T-helper 1 cell treated with Interleukin-12 subunit alpha and Interleukin-12 subunit beta and Interleukin-4 antibody, amounts not matched to agents 30 ng/mL and 1 ng/mL, for 36 hours (primary cell): ENCODE data around the gene HIPK1. TPM values are rescaled to one million over a fixed set of nuclear protein-coding genes. Genes with fewer than 3 reads are reported as not detected.

ENCODE experiments used
- intact Hi-C: fragments of 100-400 bp; cut with micrococcal nuclease; formaldehyde crosslinking; loops from one replicate; pipeline ENCODE4 v1.15.1; 2024
- total RNA-seq: library from RNA; stranded (reverse); gene quantifications from 2 replicates; pipeline ENCODE4 v1.2.3, GENCODE V29; 2022

The HIPK1 gene
- total RNA-seq, 1 donor from 2014 or later, result 102 TPM

DNA sequence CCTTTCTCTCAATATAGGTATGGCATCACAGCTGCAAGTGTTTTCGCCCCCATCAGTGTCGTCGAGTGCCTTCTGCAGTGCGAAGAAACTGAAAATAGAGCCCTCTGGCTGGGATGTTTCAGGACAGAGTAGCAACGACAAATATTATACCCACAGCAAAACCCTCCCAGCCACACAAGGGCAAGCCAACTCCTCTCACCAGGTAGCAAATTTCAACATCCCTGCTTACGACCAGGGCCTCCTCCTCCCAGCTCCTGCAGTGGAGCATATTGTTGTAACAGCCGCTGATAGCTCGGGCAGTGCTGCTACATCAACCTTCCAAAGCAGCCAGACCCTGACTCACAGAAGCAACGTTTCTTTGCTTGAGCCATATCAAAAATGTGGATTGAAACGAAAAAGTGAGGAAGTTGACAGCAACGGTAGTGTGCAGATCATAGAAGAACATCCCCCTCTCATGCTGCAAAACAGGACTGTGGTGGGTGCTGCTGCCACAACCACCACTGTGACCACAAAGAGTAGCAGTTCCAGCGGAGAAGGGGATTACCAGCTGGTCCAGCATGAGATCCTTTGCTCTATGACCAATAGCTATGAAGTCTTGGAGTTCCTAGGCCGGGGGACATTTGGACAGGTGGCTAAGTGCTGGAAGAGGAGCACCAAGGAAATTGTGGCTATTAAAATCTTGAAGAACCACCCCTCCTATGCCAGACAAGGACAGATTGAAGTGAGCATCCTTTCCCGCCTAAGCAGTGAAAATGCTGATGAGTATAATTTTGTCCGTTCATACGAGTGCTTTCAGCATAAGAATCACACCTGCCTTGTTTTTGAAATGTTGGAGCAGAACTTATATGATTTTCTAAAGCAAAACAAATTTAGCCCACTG is 11.5 kb downstream of the HIPK1 start:
- intact Hi-C loops, result loop anchor here (1.0 kb wide), 1 partner anchor 9 kb away; no protein-coding TSS in a partner anchor

DNA sequence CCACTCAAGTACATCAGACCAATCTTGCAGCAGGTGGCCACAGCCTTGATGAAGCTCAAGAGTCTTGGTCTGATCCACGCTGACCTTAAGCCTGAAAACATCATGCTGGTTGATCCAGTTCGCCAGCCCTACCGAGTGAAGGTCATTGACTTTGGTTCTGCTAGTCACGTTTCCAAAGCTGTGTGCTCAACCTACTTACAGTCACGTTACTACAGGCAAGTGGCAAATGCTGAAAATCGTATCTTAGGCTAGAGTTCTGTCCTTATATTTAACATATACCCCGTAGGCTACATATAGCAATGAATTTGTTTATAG is 12.1 kb downstream of the HIPK1 start:
- intact Hi-C loops, result no loop called here

DNA sequence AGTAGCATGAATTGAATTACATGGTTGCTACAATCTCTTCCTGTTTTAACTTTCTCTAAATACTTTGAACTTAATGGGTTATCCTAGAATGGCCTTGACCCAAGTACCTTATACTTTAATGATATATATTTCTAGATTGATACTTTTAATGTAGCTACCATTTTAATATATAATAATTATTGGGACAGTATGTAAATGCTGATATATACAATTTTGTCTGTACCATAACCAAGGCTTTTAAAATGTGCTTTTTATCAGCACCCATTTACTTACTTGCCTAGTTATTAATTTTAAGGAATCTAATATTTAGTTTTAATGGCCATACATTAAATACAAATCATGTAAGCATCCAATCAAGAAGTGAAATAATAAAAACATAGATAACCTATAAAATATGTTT is 13.4 kb downstream of the HIPK1 start:
- intact Hi-C loops, result no loop called here

DNA sequence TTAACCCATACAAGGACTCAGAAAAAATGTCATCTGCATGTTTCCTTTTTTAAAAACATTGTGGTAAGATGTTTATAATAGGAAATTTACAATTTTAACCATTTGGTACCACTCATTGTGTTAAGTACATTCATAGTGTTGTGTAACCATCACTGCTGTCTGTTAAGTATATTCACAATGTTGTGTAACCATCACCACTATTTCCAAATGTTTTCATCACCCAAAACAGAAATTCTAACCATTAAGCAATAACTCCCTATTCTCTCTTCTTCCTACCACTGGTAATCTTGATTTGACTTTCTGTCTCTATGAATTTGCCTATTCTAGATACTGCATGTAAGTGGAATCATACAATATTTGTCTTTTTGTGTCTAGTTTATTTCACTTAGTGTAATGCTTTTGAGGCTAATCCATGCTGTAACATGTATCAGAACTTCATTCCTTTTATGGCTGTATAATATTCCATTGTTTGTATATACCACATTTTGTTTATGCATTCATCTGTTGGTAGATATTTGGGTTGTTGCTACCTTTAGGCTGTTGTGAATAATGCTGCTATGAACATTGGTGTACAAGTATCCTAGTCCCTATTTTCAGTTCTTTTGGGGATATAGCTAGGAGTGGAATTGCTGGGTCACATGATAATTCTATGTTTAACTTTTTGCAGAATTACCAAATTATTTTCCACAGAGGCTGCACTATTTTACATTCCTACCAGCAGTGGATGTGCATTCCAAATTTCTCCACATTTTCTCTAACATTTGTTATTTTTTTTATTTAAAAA is 14.1 kb downstream of the HIPK1 start:
- intact Hi-C loops, result no loop called here

DNA sequence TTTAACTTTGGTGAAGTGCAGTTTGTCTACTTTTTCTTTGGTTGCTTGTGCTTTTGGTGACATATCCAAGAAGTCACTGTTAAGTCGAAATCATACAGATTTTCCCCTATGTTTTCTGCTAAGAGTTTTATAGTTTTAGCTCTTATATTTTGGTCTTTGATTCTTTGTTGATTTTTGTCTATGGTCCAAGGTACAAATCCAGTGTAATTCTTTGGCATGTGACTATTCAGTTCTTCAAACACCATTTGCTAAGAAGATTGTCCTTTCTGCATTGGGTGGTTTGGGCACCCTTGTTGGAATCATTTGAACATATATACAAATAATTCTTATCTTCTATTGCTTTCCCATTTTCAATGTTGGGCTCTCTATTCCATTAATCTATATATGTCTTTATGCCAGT is 16.2 kb downstream of the HIPK1 start:
- intact Hi-C loops, result loop anchor here (5.0 kb wide), 2 partner anchors 43 to 133 kb away; partner anchors contain the start of genes AP4B1 and RSBN1

DNA sequence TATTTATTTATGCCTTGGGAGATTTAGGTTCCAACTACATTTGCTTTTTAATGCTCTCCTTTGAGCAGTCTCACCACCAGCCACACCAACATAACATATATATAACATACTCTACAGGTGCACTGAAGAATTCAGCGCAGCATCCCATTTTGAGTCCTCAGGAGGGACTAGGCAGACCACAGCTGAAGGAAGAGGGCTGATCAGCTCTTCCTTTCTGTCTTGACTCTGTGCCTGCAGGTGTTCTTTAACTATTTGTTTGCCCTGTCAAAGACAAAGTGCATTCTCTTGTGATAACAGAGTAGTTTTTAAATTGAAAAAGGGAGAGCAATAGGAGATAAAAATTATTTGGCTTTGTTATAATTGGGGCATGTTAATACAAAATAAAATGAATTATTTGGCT is 17.0 kb downstream of the HIPK1 start:
- intact Hi-C loops, result loop anchor here (2.0 to 5.0 kb wide), 3 partner anchors 15 to 134 kb away; partner anchors contain the start of genes AP4B1 and RSBN1

DNA sequence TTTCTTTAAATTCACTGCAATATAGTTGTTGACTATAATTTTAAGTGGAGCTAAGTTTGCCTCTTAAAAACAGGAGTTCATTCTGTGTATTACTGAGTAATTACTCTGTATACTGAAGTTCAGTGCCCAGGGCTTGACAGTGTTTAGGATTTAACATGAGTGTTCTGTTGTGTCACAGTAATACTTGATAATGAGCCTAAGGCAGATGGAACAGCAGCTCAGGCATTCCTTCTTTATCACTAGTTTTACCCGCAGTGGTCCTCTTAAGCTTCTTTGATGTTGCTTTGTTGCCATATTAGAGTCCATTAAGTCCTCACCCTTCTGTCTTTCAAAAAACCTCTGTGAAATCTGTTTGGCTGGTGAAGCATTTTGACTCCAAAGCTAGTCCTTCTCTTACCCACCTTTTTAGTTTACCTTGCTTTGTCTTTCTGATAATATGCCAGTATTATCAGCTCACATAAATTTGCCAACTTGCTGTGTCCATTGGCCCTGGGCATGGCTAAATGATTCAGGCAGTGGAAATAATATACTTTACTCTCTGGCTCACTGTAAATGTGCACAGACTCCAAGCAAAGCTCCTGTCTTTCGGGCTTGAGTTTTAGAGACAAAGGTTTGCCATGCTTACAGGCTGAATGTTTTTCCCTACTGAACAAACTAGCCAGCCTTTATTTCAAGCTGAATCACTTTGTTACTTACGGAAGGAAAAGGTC is 17.7 kb downstream of the HIPK1 start:
- intact Hi-C loops, result loop anchor here (1.0 to 5.0 kb wide), 4 partner anchors 8 to 135 kb away; partner anchors contain the start of genes AP4B1 and RSBN1

DNA sequence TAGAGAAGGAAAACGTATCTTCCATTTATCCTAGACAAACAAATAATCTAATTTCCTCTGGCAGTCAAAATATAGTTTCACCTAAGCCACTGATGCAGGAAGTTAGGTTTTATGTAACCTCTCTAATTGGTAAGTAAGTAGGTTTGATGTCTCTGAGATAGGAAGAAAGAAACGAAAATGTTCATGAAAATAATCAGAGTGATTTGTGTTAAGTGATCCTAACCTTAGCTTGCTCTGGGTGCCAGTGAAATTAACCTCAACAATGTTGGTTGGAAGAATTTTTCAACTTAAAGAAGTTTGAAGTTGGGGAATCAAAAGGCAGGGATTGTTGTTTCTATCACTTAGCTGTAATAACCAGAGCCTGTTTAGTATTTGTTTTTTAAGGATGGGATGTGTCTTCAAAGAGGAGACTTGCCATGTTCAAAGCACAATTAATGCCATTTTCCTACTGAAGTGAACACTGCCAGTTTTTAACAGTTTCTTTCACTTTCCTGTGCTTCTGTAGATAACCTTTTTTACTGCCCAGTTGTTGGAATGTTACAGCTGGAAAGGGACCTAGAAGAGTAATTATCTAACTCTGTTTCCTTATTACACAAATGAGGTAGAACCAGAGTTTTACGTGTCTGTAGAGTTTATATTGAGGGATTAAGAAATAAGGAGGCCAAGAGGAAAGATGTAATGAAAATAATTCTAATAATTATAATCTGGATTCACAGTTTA is 18.4 kb downstream of the HIPK1 start:
- intact Hi-C loops, result loop anchor here (1.0 to 5.0 kb wide), 4 partner anchors 8 to 135 kb away; partner anchors contain the start of genes AP4B1 and RSBN1

DNA sequence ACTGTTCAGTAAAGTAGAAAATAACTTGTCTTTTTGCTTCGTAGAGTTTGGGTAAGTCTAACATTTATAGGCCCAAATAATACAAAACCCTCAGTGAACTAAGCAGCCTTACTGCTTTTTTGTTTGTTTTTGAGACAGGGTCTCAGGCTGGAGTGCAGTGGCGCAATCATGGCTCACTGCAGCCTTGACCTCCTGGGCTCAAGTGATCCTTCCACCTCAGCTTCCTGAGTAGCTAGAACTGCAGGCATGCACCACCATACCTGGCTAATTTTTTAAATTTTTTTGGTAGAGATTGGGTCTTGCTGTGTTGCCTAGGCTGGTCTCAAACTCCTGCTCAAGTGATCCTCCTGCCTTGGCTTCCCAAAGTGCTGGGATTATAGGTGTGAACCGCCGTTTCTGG is 19.0 kb downstream of the HIPK1 start:
- intact Hi-C loops, result loop anchor here (5.0 kb wide), 2 partner anchors 46 to 136 kb away; partner anchors contain the start of genes AP4B1 and RSBN1

DNA sequence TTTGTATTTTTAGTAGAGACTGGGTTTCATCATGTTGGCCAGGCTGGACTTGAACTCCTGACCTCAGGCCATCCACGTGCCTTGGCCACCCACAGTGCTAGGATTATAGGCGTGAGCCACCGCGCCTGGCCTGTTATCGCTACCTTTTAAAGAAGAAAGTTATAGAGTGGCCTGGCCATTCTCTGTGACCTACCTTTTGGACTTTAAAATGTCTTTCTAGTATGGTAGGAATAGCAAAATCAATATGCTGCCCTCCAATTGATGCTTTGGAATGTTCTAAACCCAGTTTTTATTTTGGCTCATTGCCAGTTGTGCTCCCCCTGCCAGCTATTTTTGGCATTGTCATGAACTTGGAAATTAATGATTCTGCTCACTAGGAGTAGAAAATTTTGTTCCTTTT is 19.9 kb downstream of the HIPK1 start:
- intact Hi-C loops, result loop anchor here (5.0 kb wide), 2 partner anchors 47 to 137 kb away; partner anchors contain the start of genes AP4B1 and RSBN1

DNA sequence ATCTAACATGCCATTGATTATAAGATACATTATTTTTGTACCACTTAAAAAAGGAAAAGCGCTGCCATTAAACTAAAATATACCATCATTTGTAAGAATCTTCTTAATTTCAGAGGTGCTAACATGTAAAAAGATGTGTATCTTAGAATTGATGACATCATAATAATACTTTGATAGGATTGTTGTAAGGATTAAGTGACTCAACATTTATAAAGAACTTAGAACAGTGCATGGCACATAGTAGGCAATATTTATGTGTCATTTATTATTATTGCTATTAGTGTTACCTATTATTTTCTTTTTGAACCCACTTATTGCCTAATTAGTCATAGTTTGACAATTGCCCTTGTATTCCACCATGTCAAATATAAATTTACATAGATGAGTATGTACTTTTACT is 21.8 kb downstream of the HIPK1 start:
- intact Hi-C loops, result no loop called here

DNA sequence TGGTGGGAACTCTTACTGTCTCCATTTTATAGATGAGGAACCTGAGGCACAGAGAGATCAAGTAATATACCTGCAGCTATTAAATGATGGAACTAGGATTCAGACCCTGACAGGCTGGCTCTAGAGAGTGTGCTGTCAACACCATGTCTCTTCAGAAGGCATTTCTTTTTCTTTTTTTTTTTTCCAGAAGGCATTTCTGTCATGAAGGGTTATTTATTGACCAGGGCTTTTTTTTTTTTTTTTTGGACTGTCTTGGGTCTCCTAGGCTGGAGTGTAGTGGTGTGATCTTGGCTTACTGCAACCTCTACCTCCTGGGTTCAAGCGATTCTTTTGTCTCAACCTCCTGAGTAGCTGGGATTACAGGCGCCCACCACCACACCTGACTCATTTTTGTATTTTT is 22.6 kb downstream of the HIPK1 start:
- intact Hi-C loops, result no loop called here

DNA sequence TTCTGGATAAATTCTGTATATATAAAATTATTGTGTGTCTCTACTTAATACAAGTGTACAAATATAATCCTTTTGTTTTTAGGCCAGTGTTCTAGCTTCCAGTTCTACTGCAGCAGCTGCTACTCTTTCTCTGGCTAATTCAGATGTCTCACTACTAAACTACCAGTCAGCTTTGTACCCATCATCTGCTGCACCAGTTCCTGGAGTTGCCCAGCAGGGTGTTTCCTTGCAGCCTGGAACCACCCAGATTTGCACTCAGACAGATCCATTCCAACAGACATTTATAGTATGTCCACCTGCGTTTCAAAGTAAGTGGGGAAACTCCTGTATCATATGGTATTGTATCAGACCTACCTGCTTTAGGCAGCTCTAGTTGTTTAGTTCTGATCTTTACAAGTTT is 28.9 kb downstream of the HIPK1 start:
- intact Hi-C loops, result no loop called here

DNA sequence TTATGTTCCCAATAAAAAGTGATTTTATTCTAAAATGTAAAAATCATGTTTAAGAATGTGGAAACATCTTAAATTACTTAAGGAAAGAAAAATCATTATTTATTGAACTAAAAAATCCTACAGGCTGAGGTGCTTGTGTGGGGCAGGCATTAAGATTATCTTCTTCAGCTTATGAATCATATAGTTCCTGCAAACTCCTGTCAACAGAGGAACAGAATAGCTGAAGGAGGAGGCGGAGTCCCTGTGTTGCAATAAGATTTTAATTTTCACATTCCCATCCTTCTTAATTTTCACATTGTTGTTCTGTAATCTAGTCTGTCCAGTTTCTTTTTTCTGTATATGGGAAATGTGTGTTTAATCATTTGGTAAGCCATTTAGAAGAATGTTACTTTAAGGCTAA is 29.6 kb downstream of the HIPK1 start:
- intact Hi-C loops, result no loop called here

DNA sequence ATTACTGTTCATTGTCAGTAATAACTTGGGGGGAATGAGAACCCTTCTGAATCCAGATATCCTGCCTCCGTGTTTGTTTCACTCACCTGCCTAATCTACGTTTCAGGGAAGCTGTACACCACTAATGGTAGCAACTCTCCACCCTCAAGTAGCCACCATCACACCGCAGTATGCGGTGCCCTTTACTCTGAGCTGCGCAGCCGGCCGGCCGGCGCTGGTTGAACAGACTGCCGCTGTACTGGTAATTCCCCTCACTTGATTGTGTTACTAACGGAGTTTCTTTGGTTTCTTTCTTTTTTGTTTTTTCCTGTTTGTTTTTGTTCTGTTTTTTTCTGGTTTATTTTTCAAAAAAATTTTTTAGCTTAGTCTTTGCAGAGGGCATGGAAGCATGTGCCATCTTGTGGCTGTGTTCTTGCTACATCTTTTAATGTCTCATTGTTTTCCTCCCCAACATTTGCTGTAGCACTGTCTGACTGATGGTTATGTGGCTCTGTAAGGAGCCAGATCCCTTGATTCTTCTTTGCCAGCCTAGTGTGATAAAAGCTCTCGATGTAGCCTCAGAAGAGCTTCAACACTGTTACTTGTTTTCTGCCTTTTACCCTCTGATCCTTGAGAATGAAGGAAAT is 34.3 kb downstream of the HIPK1 start:
- intact Hi-C loops, result loop anchor here (1.0 kb wide), 1 partner anchor 128 kb away; no protein-coding TSS in a partner anchor

DNA sequence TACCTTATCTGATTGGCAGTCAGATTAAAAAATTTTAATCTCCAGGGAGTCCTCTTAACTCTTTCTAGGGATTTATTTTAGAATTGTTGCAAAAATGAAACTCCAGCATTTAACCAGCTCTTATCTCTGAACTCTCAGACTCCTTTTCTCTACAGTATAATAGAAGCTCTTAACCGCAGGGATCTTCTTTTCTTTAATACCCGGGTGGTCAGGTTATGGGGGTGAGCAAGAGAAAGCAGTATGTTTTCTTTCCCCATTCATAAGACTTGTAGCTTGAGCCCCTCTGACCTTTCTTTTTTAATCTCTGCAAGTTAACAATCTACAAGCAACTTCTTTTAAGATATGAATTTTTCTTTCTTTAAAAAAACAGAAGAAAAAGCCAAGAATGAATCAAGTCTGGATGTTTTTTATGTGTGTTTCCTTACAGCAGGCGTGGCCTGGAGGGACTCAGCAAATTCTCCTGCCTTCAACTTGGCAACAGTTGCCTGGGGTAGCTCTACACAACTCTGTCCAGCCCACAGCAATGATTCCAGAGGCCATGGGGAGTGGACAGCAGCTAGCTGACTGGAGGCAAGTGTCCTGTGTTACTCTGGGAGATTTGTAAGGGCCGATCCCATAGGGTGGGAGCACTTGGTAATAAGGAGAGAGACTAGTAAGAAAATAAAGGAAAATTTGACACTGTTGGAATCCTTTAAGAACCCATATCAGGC is 36.7 kb downstream of the HIPK1 start:
- intact Hi-C loops, result no loop called here

DNA sequence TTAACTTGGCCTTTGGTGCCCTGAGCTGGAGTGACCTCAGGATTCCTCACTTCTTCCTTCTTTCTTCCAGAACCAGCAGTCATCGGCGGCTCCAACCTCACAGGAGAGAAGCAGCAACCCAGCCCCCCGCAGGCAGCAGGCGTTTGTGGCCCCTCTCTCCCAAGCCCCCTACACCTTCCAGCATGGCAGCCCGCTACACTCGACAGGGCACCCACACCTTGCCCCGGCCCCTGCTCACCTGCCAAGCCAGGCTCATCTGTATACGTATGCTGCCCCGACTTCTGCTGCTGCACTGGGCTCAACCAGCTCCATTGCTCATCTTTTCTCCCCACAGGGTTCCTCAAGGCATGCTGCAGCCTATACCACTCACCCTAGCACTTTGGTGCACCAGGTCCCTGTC is 43.8 kb downstream of the HIPK1 start:
- intact Hi-C loops, result loop anchor here (10.0 kb wide), 1 partner anchor 742 kb away; the partner anchor contains the start of gene NRAS

DNA sequence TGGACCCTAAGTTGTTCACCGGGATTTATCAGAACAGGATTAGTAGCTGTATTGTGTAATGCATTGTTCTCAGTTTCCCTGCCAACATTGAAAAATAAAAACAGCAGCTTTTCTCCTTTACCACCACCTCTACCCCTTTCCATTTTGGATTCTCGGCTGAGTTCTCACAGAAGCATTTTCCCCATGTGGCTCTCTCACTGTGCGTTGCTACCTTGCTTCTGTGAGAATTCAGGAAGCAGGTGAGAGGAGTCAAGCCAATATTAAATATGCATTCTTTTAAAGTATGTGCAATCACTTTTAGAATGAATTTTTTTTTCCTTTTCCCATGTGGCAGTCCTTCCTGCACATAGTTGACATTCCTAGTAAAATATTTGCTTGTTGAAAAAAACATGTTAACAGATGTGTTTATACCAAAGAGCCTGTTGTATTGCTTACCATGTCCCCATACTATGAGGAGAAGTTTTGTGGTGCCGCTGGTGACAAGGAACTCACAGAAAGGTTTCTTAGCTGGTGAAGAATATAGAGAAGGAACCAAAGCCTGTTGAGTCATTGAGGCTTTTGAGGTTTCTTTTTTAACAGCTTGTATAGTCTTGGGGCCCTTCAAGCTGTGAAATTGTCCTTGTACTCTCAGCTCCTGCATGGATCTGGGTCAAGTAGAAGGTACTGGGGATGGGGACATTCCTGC is 46.2 kb downstream of the HIPK1 start:
- intact Hi-C loops, result loop anchor here (2.0 to 10.0 kb wide), 2 partner anchors 105 to 739 kb away; partner anchors contain the start of genes NRAS and PTPN22
